ENCODE data around the gene EDNRA. TPM values are rescaled to one million over a fixed set of nuclear protein-coding genes. Genes with fewer than 3 reads are reported as not detected.

The EDNRA gene
- total and polyA plus RNA-seq, 2 donors (not counting 3 experiments of a cell fraction or from before 2014, with no cell fraction given), result 0.01 TPM; not detected in 1

- Histone ChIP-seq H3K79me2 (ENCODE audit: control insufficient read depth, insufficient read depth, low read length) (no peaks in the 10 kb centered on the region), H3K9me1 (replicated peaks; ENCODE audit: control insufficient read depth, extremely low read depth, insufficient read depth, low read length) (no peaks in the 10 kb centered on the region), H3K9ac (replicated peaks; ENCODE audit: extremely low read depth, insufficient read depth, low read length) (no peak overlapping the region), H3K27ac (ENCODE audit: insufficient read depth, low read depth, low read length) (no peak overlapping the region), H3K36me3 (ENCODE audit: control insufficient read depth in 2 of 2, extremely low read depth in 1 of 2, insufficient read depth in 2 of 2, low read length in 2 of 2) (no peaks in the 10 kb centered on the region), H3K4me1 (ENCODE audit: control insufficient read depth, extremely low read depth, insufficient read depth, low read length) (no peaks in the 10 kb centered on the region), H3K9me3 (replicated peaks; ENCODE audit: control insufficient read depth, insufficient read depth, low read length) (no peaks in the 10 kb centered on the region), H3K4me3 (replicated peaks in 1 of 3; ENCODE audit: insufficient read depth in 1 of 3, low read depth in 1 of 3, low read length in 3 of 3) (no peak overlapping the region), H4K20me1 (replicated peaks; ENCODE audit: control insufficient read depth, extremely low read depth, insufficient read depth, low read length) (no peaks in the 10 kb centered on the region), H3K27me3 (ENCODE audit: control insufficient read depth in 2 of 2, insufficient read depth in 2 of 2, low read length in 2 of 2) (peaks cover 4 to 6% of the 10 kb centered on the region in 2 experiments), H3K4me2 (ENCODE audit: insufficient read depth, low read length) (no peak overlapping the region), H2AFZ (ENCODE audit: low read depth, low read length) (no peak overlapping the region)
- POLR2A ChIA-PET, result no interaction called here
- FAIRE-seq (no peak), DNase-seq (ENCODE audit: low read depth, low spot score) (no peak)
- TF ChIP-seq POLR2A (IDR thresholded peaks at IDR 0.05; ENCODE audit: low read depth, low read length) (no peak), CTCF (IDR thresholded peaks at IDR 0.05; ENCODE audit: extremely low read depth in 1 of 2, insufficient read depth in 1 of 2, low read depth in 1 of 2, low read length in 2 of 2) (no peak), MYC (IDR thresholded peaks at IDR 0.05; ENCODE audit: low read depth, low read length) (no peak), FOS (IDR thresholded peaks at IDR 0.05; ENCODE audit: borderline replicate concordance, insufficient read depth, low read length) (no peak), POLR2AphosphoS5 (IDR thresholded peaks at IDR 0.05; ENCODE audit: insufficient read depth, low read depth, low read length) (no peak), JUN (IDR thresholded peaks at IDR 0.05; ENCODE audit: borderline replicate concordance, insufficient read depth, insufficient read length, low read depth) (no peak), GATA2 (IDR thresholded peaks at IDR 0.05; ENCODE audit: insufficient read depth, insufficient read length, low read depth, low read length) (no peak)
- TF ChIP-seq, protein P1, sequence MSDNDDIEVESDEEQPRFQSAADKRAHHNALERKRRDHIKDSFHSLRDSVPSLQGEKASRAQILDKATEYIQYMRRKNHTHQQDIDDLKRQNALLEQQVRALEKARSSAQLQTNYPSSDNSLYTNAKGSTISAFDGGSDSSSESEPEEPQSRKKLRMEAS (IDR thresholded peaks at IDR 0.05; ENCODE audit: insufficient read depth, insufficient read length), result no peak
- intact Hi-C loops (cut with micrococcal nuclease), result no loop called here
- BruUV-seq (replicated peaks), result no TSS peak
- dilution Hi-C loops (cut with MboI; ENCODE audit: extremely low pct_ligation_motif_present, low sequenced_read_pairs), result no loop called here
- CTCF ChIA-PET, result interaction anchor here (1.1 kb wide), 1 partner anchor 11 kb away, joined by 9 read pairs; no protein-coding TSS in a partner anchor
Measured at GRCh38 chr4:147530134-147530533, 49.2 kb downstream of the EDNRA start.
